GM21737 (cell line): ENCODE results near the gene ANKRD18B.
"Not testable (repeated sequence)": the region's sequence is repeated elsewhere in the genome, so short reads cannot be mapped to it uniquely, and the experiment has no call there.

Experiments
- ATAC-seq: cut with Tn5 transposase; IDR thresholded peaks from one replicate; pipeline ENCODE4 v1.9.1; 2021; ENCODE audit warnings: mild to moderate bottlenecking, moderate library complexity; ENCODE audit not compliant: unreplicated experiment

Gene ANKRD18B

GRCh38 chr9:33528069-33528468 lies 4.0 kb downstream of the ANKRD18B start:
- ATAC-seq: not testable (repeated sequence)

- ATAC-seq: not testable (repeated sequence)
Observed at GRCh38 chr9:33533958-33534357, 9.9 kb downstream of the ANKRD18B start.

GRCh38 chr9:33535541-33535940 lies 11.5 kb downstream of the ANKRD18B start:
- ATAC-seq: no peak

GRCh38 chr9:33543463-33543862 lies 19.4 kb downstream of the ANKRD18B start:
- not testable (repeated sequence) for ATAC-seq

GRCh38 chr9:33545715-33546114 lies 21.7 kb downstream of the ANKRD18B start:
- ATAC-seq: not testable (repeated sequence)

- ATAC-seq: not testable (repeated sequence)
Observed at GRCh38 chr9:33548816-33549215, 24.8 kb downstream of the ANKRD18B start.

- not testable (repeated sequence) for ATAC-seq
Observed at GRCh38 chr9:33549418-33549817, 25.4 kb downstream of the ANKRD18B start.

- not testable (repeated sequence) for ATAC-seq
Observed at GRCh38 chr9:33551183-33551582, 27.1 kb downstream of the ANKRD18B start.

GRCh38 chr9:33552315-33552725 lies 28.3 kb downstream of the ANKRD18B start:
- ATAC-seq: not testable (repeated sequence)

GRCh38 chr9:33560217-33560616 lies 36.2 kb downstream of the ANKRD18B start:
- not testable (repeated sequence) for ATAC-seq

- ATAC-seq: not testable (repeated sequence)
Observed at GRCh38 chr9:33562196-33562595, 38.1 kb downstream of the ANKRD18B start.

- not testable (repeated sequence) for ATAC-seq
Observed at GRCh38 chr9:33567776-33568175, 43.7 kb downstream of the ANKRD18B start.

GRCh38 chr9:33577786-33578185 lies 53.7 kb downstream of the ANKRD18B start:
- ATAC-seq: not testable (repeated sequence)

- ATAC-seq: not testable (repeated sequence)
Observed at GRCh38 chr9:33579996-33580395, 55.9 kb downstream of the ANKRD18B start.

- not testable (repeated sequence) for ATAC-seq
Observed at GRCh38 chr9:33582686-33583085, 58.6 kb downstream of the ANKRD18B start.

GRCh38 chr9:33586128-33586527 lies 62.1 kb downstream of the ANKRD18B start:
- ATAC-seq: not testable (repeated sequence)

GRCh38 chr9:33587799-33588198 lies 63.7 kb downstream of the ANKRD18B start:
- not testable (repeated sequence) for ATAC-seq

- not testable (repeated sequence) for ATAC-seq
Observed at GRCh38 chr9:33588876-33589275, 64.8 kb downstream of the ANKRD18B start.

GRCh38 chr9:33590857-33591256 lies 66.8 kb downstream of the ANKRD18B start:
- ATAC-seq: not testable (repeated sequence)

GRCh38 chr9:33596974-33597373 lies 72.9 kb downstream of the ANKRD18B start:
- not testable (repeated sequence) for ATAC-seq

- not testable (repeated sequence) for ATAC-seq
Observed at GRCh38 chr9:33597386-33597785, 73.3 kb downstream of the ANKRD18B start.

- not testable (repeated sequence) for ATAC-seq
Observed at GRCh38 chr9:33598796-33599379, 74.8 kb downstream of the ANKRD18B start.

- not testable (repeated sequence) for ATAC-seq
Observed at GRCh38 chr9:33600911-33601310, 76.9 kb downstream of the ANKRD18B start.
